GM12891 (cell line): ENCODE results near the gene SLC26A9.

Experiments used
- PAX5 ChIP-seq: IDR thresholded peaks from 2 replicates; pipeline ENCODE4 v1.6.1; 2011; ENCODE audit warnings: low read length, moderate library complexity, mild to moderate bottlenecking; ENCODE audit not compliant: insufficient read depth, severe bottlenecking
- POLR2A ChIP-seq: IDR thresholded peaks from 2 replicates; pipeline ENCODE4 v1.6.1; 2011; ENCODE audit warnings: low read depth, low read length, control low read depth
- POLR2AphosphoS5 ChIP-seq: IDR thresholded peaks from 2 replicates; pipeline ENCODE4 v1.6.1; 2011; ENCODE audit warnings: low read depth, low read length, control low read depth
- POU2F2 ChIP-seq: IDR thresholded peaks from 2 replicates; pipeline ENCODE4 v1.6.1; 2011; ENCODE audit warnings: low read depth, mild to moderate bottlenecking, control low read depth, low read length, moderate library complexity
- SPI1 ChIP-seq: IDR thresholded peaks from 2 replicates; pipeline ENCODE4 v1.6.1; 2011; ENCODE audit warnings: low read depth, low read length, control low read depth
- TAF1 ChIP-seq: IDR thresholded peaks from 2 replicates; pipeline ENCODE4 v1.6.1; 2011; ENCODE audit warnings: low read depth, low read length, control low read depth

- TF ChIP-seq TAF1, result no peak
- no peak for TF ChIP-seq SPI1
- no peak for TF ChIP-seq POLR2A
- no peak for TF ChIP-seq POLR2AphosphoS5
- no peak for TF ChIP-seq POU2F2
- TF ChIP-seq PAX5, result no peak
Measured at GRCh38 chr1:205951746-205952145, 8.5 kb upstream of the SLC26A9 start.
